Suprapubic skin (tissue), 4 donors: Measurements from ENCODE around the gene RNF13. TPM values are rescaled to one million over a fixed set of nuclear protein-coding genes. Genes with fewer than 3 reads are reported as not detected.

Source experiments
- DNase-seq, 2 donors: peaks; one replicate each; pipeline ENCODE4 v3.0.0-alpha.2; 2019; ENCODE audit warnings: low spot score in 2 of 2
- H3K27ac ChIP-seq: fragments of 200-600 bp; sonication (generic); one replicate; pipeline ENCODE4 v1.5.1; 2019
- H3K27me3 ChIP-seq: fragments of 200-600 bp; sonication (generic); one replicate; pipeline ENCODE4 v1.5.1; 2019
- H3K36me3 ChIP-seq: fragments of 200-600 bp; sonication (generic); one replicate; pipeline ENCODE4 v1.5.1; 2019
- H3K4me1 ChIP-seq: fragments of 200-600 bp; sonication (generic); one replicate; pipeline ENCODE4 v1.5.1; 2019
- H3K4me3 ChIP-seq: fragments of 200-600 bp; sonication (generic); one replicate; pipeline ENCODE4 v1.5.1; 2019; ENCODE audit warnings: mild to moderate bottlenecking
- H3K9me3 ChIP-seq: fragments of 200-600 bp; sonication (generic); one replicate; pipeline ENCODE4 v1.5.1; 2019
- EP300 ChIP-seq: sonication (generic); formaldehyde crosslinking; IDR thresholded peaks from one replicate; pipeline ENCODE4 v1.6.1; 2017; ENCODE audit warnings: antibody characterized with exemption
- POLR2A ChIP-seq, 2 donors: fragments of 450-650 bp; IDR thresholded peaks; one replicate each; pipeline ENCODE4 v1.6.1; 2017; ENCODE audit warnings: antibody characterized with exemption in 2 of 2, mild to moderate bottlenecking in 2 of 2, moderate library complexity in 2 of 2
- POLR2AphosphoS5 ChIP-seq, 3 donors: sonication (generic); formaldehyde crosslinking; IDR thresholded peaks; one replicate each; pipeline ENCODE4 v1.6.1; 2017; ENCODE audit warnings: antibody characterized with exemption in 3 of 3
- WGBS: methylation state at CpG from one replicate; pipeline ENCODE4 v1.1.5; 2018; 5-methylcytosine and 5-hydroxymethylcytosine counted together
- total RNA-seq, 4 donors: library from RNA; depleted of rRNA; stranded (reverse); fragments of >200 nt; gene quantifications; one replicate each; pipeline ENCODE4 v1.1.0, GENCODE V29; 2016
- TF ChIP-seq, protein P1 (sequence below), 2 donors: fragments of 200-600 bp in 1 of 2; fragments of 450-650 bp in 1 of 2; sonication (generic) in 1 of 2; IDR thresholded peaks; one replicate each; pipeline ENCODE4 v1.5.1; 2016 to 2019; ENCODE audit warnings: antibody characterized with exemption in 2 of 2, mild to moderate bottlenecking in 1 of 2, moderate library complexity in 1 of 2

The RNF13 gene
- total RNA-seq, 4 donors from 2014 or later, result 52.1 to 78.9 (median 73.7) TPM

DNA sequence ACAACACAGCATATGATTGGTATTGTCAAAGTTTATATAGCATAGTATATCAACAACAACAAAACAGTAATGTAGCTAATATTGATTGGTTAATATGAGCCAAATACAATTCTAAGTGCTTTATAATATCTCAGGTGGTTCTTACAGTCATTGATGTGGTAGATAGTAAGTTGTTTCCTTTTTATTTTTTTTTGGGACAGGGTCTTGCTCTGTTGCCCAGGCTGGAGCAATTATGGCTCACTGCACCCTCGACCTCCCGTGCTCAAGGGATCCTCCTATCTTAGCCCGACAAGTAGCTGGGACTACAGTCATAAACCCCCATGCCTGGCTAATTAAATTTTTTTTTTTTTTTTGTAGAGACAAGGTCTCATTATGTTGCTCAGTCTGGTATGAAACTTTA is 2.7 kb downstream of the RNF13 start:
- H3K36me3 ChIP-seq, result no peaks in the 10 kb centered on the region
- no peaks in the 10 kb centered on the region for H3K9me3 ChIP-seq
- no peaks in the 10 kb centered on the region for H3K27me3 ChIP-seq
- H3K4me1 ChIP-seq, result peaks cover 58% of the 10 kb centered on the region
- WGBS, result 95% methylated on average over 3 of the region's 3 CpGs
- no peak for DNase-seq
- H3K4me3 ChIP-seq, result peak overlapping the region; percentile 85
- TF ChIP-seq EP300 (no peak), POLR2A (IDR thresholded peaks at IDR 0.05) (no peak), POLR2AphosphoS5 (IDR thresholded peaks at IDR 0.05) (no peak)
- TF ChIP-seq, protein P1, sequence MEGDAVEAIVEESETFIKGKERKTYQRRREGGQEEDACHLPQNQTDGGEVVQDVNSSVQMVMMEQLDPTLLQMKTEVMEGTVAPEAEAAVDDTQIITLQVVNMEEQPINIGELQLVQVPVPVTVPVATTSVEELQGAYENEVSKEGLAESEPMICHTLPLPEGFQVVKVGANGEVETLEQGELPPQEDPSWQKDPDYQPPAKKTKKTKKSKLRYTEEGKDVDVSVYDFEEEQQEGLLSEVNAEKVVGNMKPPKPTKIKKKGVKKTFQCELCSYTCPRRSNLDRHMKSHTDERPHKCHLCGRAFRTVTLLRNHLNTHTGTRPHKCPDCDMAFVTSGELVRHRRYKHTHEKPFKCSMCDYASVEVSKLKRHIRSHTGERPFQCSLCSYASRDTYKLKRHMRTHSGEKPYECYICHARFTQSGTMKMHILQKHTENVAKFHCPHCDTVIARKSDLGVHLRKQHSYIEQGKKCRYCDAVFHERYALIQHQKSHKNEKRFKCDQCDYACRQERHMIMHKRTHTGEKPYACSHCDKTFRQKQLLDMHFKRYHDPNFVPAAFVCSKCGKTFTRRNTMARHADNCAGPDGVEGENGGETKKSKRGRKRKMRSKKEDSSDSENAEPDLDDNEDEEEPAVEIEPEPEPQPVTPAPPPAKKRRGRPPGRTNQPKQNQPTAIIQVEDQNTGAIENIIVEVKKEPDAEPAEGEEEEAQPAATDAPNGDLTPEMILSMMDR (IDR thresholded peaks at IDR 0.05), result no peak
- H3K27ac ChIP-seq, result no peak overlapping the region

DNA sequence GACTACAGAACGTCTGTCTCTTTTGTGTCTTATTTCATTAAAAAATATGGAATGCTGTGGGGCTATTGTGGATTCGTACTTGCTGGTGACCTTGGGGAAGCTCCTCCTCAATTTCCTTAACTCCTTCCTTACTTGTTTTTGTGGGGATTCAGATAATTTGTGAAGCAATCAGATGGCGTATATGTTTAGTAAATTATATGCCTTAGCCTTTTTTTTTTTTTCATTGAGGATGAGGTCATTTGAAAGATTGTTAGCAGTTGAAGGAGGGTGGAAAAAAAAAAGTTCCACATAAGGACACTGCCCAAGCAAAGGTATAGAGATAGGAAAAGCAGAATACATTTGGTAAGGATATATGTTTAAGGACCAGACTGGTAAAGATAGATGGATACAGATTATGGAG is 3.3 kb downstream of the RNF13 start:
- Histone ChIP-seq H3K4me3 (no peak overlapping the region), H3K36me3 (no peaks in the 10 kb centered on the region), H3K27ac (no peak overlapping the region), H3K27me3 (no peaks in the 10 kb centered on the region), H3K4me1 (peaks cover 58% of the 10 kb centered on the region), H3K9me3 (no peaks in the 10 kb centered on the region)
- DNase-seq, result no peak
- WGBS, result 39% methylated on average over 3 of the region's 3 CpGs
- no peak for TF ChIP-seq POLR2AphosphoS5 (IDR thresholded peaks at IDR 0.05)
- TF ChIP-seq EP300, result no peak
- no peak for TF ChIP-seq POLR2A (IDR thresholded peaks at IDR 0.05)
- TF ChIP-seq, protein P1 (IDR thresholded peaks at IDR 0.05), result no peak

DNA sequence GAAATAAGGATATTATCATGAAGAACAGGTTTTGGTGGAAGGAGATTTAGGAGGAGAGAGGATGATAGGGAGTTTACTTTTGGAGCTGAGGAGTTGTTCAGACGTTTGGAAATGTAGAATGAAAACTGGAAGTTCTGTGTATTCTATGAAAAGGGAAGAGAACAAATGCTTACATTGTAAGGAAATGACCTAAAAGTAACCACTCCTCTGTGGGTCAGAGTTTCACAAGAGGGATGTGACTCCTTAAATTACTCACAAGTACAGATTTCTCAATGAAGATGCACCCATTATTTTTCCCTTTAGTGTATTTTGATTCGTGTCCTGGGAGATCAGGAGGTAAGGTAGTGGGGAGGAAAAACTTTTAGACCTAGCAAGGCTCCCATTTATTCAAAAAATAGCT is 4.0 kb downstream of the RNF13 start:
- DNase-seq, result no peak
- H3K4me1 ChIP-seq, result peaks cover 54% of the 10 kb centered on the region
- H3K9me3 ChIP-seq, result no peaks in the 10 kb centered on the region
- no peak overlapping the region for H3K27ac ChIP-seq
- H3K4me3 ChIP-seq, result no peak overlapping the region
- H3K36me3 ChIP-seq, result no peaks in the 10 kb centered on the region
- no peaks in the 10 kb centered on the region for H3K27me3 ChIP-seq
- TF ChIP-seq POLR2AphosphoS5 (IDR thresholded peaks at IDR 0.05), result no peak
- no peak for TF ChIP-seq EP300
- no peak for TF ChIP-seq POLR2A (IDR thresholded peaks at IDR 0.05)
- TF ChIP-seq, protein P1 (IDR thresholded peaks at IDR 0.05), result no peak
- 48% methylated on average over 2 of the region's 2 CpGs for WGBS

DNA sequence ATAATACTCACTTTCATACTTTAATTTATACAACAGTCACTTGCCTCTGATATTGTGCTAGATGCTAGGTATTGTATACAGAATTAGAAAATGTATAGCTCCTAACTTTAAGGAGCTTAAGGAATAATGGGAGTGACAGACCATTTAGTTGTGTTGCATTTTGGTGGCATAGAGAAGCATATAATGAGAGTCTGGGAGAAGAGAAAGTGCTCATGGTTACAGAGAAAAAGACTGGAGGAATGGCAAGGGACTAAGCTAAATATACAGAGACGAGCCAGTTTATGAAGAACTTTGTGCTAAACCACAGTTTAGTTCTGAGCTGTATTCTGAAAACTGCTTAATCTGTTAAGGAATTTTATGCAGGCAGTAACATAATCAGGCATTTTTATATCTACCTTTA is 6.4 kb downstream of the RNF13 start:
- no peaks in the 10 kb centered on the region for H3K27me3 ChIP-seq
- H3K9me3 ChIP-seq, result no peaks in the 10 kb centered on the region
- 71% methylated on average over 1 of the region's 1 CpG for WGBS
- no peak for DNase-seq
- no peaks in the 10 kb centered on the region for H3K36me3 ChIP-seq
- peaks cover 38% of the 10 kb centered on the region for H3K4me1 ChIP-seq
- H3K4me3 ChIP-seq, result no peak overlapping the region
- TF ChIP-seq POLR2A (IDR thresholded peaks at IDR 0.05), result no peak
- TF ChIP-seq, protein P1 (IDR thresholded peaks at IDR 0.05), result no peak
- TF ChIP-seq POLR2AphosphoS5 (IDR thresholded peaks at IDR 0.05), result no peak
- no peak for TF ChIP-seq EP300
- no peak overlapping the region for H3K27ac ChIP-seq

DNA sequence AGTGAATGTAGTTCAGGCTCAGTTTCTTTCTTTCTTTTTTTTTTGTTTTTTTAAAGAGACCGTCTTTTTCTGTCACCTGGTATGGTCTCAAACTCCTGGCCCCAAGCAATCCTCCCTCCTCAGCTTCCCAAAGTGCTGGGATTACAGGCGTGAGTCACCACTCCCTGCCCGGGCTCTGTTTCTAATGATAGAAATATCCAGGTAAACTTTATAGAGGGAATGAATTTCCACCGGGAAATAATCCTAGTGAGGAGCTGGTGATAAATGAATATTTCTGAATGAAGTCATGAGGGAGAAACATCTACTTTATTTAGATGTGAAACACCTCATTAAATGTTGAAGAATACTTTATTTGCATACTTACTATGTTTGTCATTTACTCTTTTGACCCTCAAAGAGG is 7.2 kb downstream of the RNF13 start:
- Histone ChIP-seq H3K4me3 (no peak overlapping the region), H3K4me1 (peaks cover 31% of the 10 kb centered on the region), H3K27me3 (no peaks in the 10 kb centered on the region), H3K9me3 (no peaks in the 10 kb centered on the region), H3K36me3 (no peaks in the 10 kb centered on the region), H3K27ac (no peak overlapping the region)
- DNase-seq, result no peak
- TF ChIP-seq, protein P1 (IDR thresholded peaks at IDR 0.05), result no peak
- TF ChIP-seq POLR2A (IDR thresholded peaks at IDR 0.05), result no peak
- TF ChIP-seq POLR2AphosphoS5 (IDR thresholded peaks at IDR 0.05), result no peak
- TF ChIP-seq EP300, result no peak
- WGBS, result 72% methylated on average over 4 of the region's 4 CpGs
